T-cell (primary cell): ENCODE results near the gene USP6NL. TPM values are rescaled to one million over a fixed set of nuclear protein-coding genes. Genes with fewer than 3 reads are reported as not detected.

Source experiments
- ATAC-seq, 4 experiments: fragments of 200-7000 bp in 3 of 4; fragments of 150-1000 bp in 1 of 4; cut with Tn5 transposase; replicated peaks in 1 of 4; 1 replicate in 3 of 4; 2 replicates in 1 of 4; pipeline ENCODE4 v1.10.0; 2021; ENCODE audit warnings: moderate library complexity in 3 of 4, mild to moderate bottlenecking in 2 of 4, moderate number of reproducible peaks in 1 of 4
- CTCF ChIA-PET, 2 donors: fragments of 300-600 bp; sonication (Branson Sonifier 250); formaldehyde crosslinking; loops; one replicate each; lab custom pipeline; 2022; ENCODE audit warnings: antibody characterized with exemption in 2 of 2; lab: Charles Lee
- POLR2A ChIA-PET, 2 donors: fragments of 300-600 bp; sonication (Branson Sonifier 250); formaldehyde crosslinking; loops; one replicate each; lab custom pipeline; 2022; ENCODE audit warnings: antibody characterized with exemption in 2 of 2; lab: Charles Lee
- DNase-seq, 35 experiments: peaks; one replicate each; pipeline versions ENCODE4 v3.0.0 to v3.0.0-alpha.2; 2013 to 2023
- H3K27ac ChIP-seq: one replicate; pipeline ENCODE4 v1.5.1; 2013; ENCODE audit warnings: low read length
- H3K27me3 ChIP-seq, 2 experiments: replicated peaks in 1 of 2; 1 replicate in 1 of 2; 2 replicates in 1 of 2; pipeline versions ENCODE4 v1.6.1 to v1.7.0; 2013; ENCODE audit warnings: low read length in 1 of 2, mixed read lengths in 1 of 2; ENCODE audit not compliant: control insufficient read depth in 2 of 2, insufficient read depth in 2 of 2; ENCODE audit errors: extremely low read depth in 1 of 2
- H3K36me3 ChIP-seq, 2 donors: 1 replicate in 1 of 2; 2 replicates in 1 of 2; pipeline versions ENCODE4 v1.6.1 to v1.7.0; 2013; ENCODE audit warnings: low read length in 1 of 2; ENCODE audit not compliant: control insufficient read depth in 2 of 2, insufficient read depth in 1 of 2; ENCODE audit errors: extremely low read depth in 1 of 2
- H3K4me1 ChIP-seq, 2 experiments: 1 replicate in 1 of 2; 2 replicates in 1 of 2; pipeline versions ENCODE4 v1.6.1 to v1.7.0; 2013; ENCODE audit warnings: low read length in 2 of 2, mixed read lengths in 1 of 2; ENCODE audit not compliant: insufficient read depth in 2 of 2, control insufficient read depth in 1 of 2; ENCODE audit errors: extremely low read depth in 1 of 2
- H3K4me3 ChIP-seq, 2 donors: 1 replicate in 1 of 2; 2 replicates in 1 of 2; pipeline versions ENCODE4 v1.5.1 to v1.7.0; 2013; ENCODE audit warnings: mild to moderate bottlenecking in 2 of 2, low read length in 1 of 2, moderate library complexity in 1 of 2; ENCODE audit not compliant: control insufficient read depth in 1 of 2; ENCODE audit errors: extremely low read depth in 1 of 2
- H3K9me3 ChIP-seq: 2 replicates; pipeline ENCODE4 v1.7.0; 2013
- H3K27ac Mint-ChIP-seq, 2 donors: one replicate each; pipeline ENCODE4 v1.8.0; 2020 to 2021; ENCODE audit warnings: mild to moderate bottlenecking in 2 of 2, mixed read lengths in 2 of 2
- H3K27me3 Mint-ChIP-seq, 2 donors: one replicate each; pipeline ENCODE4 v1.8.0; 2021 to 2022; ENCODE audit warnings: mixed read lengths in 2 of 2
- H3K36me3 Mint-ChIP-seq: one replicate; pipeline ENCODE4 v1.8.0; 2021; ENCODE audit warnings: mixed read lengths
- H3K4me1 Mint-ChIP-seq, 3 donors: one replicate each; pipeline ENCODE4 v1.8.0; 2020 to 2022; ENCODE audit warnings: mixed read lengths in 3 of 3, mild to moderate bottlenecking in 1 of 3
- H3K4me3 Mint-ChIP-seq, 3 donors: one replicate each; pipeline ENCODE4 v1.8.0; 2020 to 2022; ENCODE audit warnings: mild to moderate bottlenecking in 3 of 3, mixed read lengths in 3 of 3, moderate library complexity in 3 of 3
- H3K9me3 Mint-ChIP-seq, 3 donors: one replicate each; pipeline ENCODE4 v1.8.0; 2020 to 2022; ENCODE audit warnings: mixed read lengths in 3 of 3
- WGBS: methylation state at CpG from one replicate; pipeline ENCODE4 v1.1.5; 2013; ENCODE audit warnings: missing lambda C conversion rate; ENCODE audit not compliant: insufficient coverage; 5-methylcytosine and 5-hydroxymethylcytosine counted together
- total RNA-seq, 35 experiments: library from RNA in 6 of 35; stranded (reverse) in 6 of 35; fragments of 120-200 nt in 1 of 35; gene quantifications; one replicate each; pipeline versions ENCODE4 v1.2.1 to v1.2.4 and lab custom pipeline; 2013 to 2026

The USP6NL gene
- total RNA-seq, 5 donors from 2014 or later (not counting 1 experiment from before 2014, with no cell fraction given), result 3.9 to 7.6 (median 4.6) TPM

DNA sequence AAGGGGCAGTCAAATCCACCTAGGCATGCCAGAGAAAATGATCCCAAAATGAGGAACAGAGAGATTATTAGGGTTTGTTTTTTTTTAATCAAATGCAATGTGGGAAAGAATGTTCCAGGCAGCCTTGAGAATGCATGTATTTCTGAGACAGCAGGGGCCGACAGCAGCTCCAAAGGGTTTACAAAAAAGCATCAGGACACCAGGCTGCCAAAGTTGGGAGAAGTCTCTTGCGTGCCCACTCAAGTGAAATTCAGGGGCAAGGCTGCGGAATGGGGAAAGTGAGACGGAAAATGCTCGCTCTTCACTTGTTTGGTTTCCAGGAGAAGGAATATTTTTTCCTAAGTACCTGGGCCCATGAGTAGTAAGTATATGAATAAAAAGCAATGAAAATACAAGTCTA lies 101.2 kb downstream of the USP6NL start:
- Mint-ChIP-seq H3K27ac (no peak overlapping the region), H3K27me3 (no peaks in the 10 kb centered on the region), H3K36me3 (peaks cover 18% of the 10 kb centered on the region), H3K4me1 (peaks cover under 1% of the 10 kb centered on the region in 3 donors), H3K4me3 (no peak overlapping the region), H3K9me3 (no peaks in the 10 kb centered on the region)
- Histone ChIP-seq H3K27me3 (no peaks in the 10 kb centered on the region), H3K4me1 (no peaks in the 10 kb centered on the region), H3K27ac (no peak overlapping the region), H3K9me3 (no peaks in the 10 kb centered on the region), H3K36me3 (no peaks in the 10 kb centered on the region), H3K4me3 (no peak overlapping the region)
- ATAC-seq (no peak), DNase-seq (no peak)
- WGBS, result 93% methylated on average over 2 of the region's 5 CpGs
- POLR2A ChIA-PET, result interaction anchor here in 1 of 2 donors (0.7 kb wide), 1 partner anchor 79 kb away, joined by 3 read pairs; no protein-coding TSS in a partner anchor
- CTCF ChIA-PET, result no interaction called here

- no peaks in the 10 kb centered on the region for H3K27me3 ChIP-seq
- H3K27ac ChIP-seq, result no peak overlapping the region
- Mint-ChIP-seq H3K4me3 (no peak overlapping the region), H3K9me3 (no peaks in the 10 kb centered on the region), H3K4me1 (no peaks in the 10 kb centered on the region), H3K27ac (no peak overlapping the region), H3K36me3 (peaks cover 28% of the 10 kb centered on the region), H3K27me3 (no peaks in the 10 kb centered on the region)
- H3K36me3 ChIP-seq, result no peaks in the 10 kb centered on the region
- H3K9me3 ChIP-seq, result no peaks in the 10 kb centered on the region
- H3K4me1 ChIP-seq, result no peaks in the 10 kb centered on the region
- no peak overlapping the region for H3K4me3 ChIP-seq
- 67% methylated on average over 1 of the region's 5 CpGs for WGBS
- ATAC-seq (no peak), DNase-seq (no peak)
- CTCF ChIA-PET, result no interaction called here
- POLR2A ChIA-PET, result no interaction called here
Measured at GRCh38 chr10:11509036-11509435, 102.4 kb downstream of the USP6NL start.

- Mint-ChIP-seq H3K4me1 (no peaks in the 10 kb centered on the region), H3K9me3 (no peaks in the 10 kb centered on the region), H3K36me3 (peaks cover 28% of the 10 kb centered on the region), H3K27ac (no peak overlapping the region), H3K4me3 (no peak overlapping the region), H3K27me3 (no peaks in the 10 kb centered on the region)
- H3K27me3 ChIP-seq, result no peaks in the 10 kb centered on the region
- ChIA-PET POLR2A (interaction anchor here in 1 of 2 donors (0.5 kb wide), 1 partner anchor 212 kb away, joined by 6 read pairs; no protein-coding TSS in a partner anchor), CTCF (interaction anchor here in 1 of 2 donors (0.7 kb wide), 1 partner anchor 8 kb away, joined by 3 read pairs; no protein-coding TSS in a partner anchor)
- no peaks in the 10 kb centered on the region for H3K36me3 ChIP-seq
- no peak overlapping the region for H3K27ac ChIP-seq
- no peak for DNase-seq
- H3K9me3 ChIP-seq, result no peaks in the 10 kb centered on the region
- WGBS, result no CpG with 5 or more reads among the region's 3 CpGs
- no peak overlapping the region for H3K4me3 ChIP-seq
- ATAC-seq, result no peak
- no peaks in the 10 kb centered on the region for H3K4me1 ChIP-seq
Measured at GRCh38 chr10:11506247-11506789, 105.1 kb downstream of the USP6NL start.

DNA sequence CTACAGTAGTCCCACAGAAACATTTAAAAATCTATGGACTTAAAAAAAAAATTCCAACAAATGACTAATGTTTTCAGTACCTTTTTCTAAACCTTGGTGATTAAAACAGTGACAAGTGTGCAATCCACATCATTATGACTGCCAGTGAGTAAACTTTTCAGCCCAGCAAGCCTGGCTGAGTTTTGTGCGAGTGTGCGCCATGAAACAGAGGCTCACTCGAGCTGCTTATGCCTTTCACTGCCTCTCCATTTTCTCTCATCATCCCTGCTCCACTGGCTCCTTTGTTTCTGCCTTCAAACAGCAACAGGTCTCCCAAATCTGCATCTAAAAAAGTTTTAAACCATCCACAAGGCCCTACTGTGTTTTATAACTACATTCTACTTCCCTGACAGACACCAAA lies 105.8 kb downstream of the USP6NL start:
- WGBS, result 69% methylated on average over 3 of the region's 3 CpGs
- no peaks in the 10 kb centered on the region for H3K9me3 ChIP-seq
- DNase-seq (no peak), ATAC-seq (no peak)
- CTCF ChIA-PET, result interaction anchor here in 1 of 2 donors (0.7 kb wide), 1 partner anchor 9 kb away, joined by 3 read pairs; no protein-coding TSS in a partner anchor
- H3K27ac Mint-ChIP-seq, result no peak overlapping the region
- no peak overlapping the region for H3K4me3 ChIP-seq
- H3K36me3 Mint-ChIP-seq, result peaks cover 28% of the 10 kb centered on the region
- no peaks in the 10 kb centered on the region for H3K27me3 ChIP-seq
- no peaks in the 10 kb centered on the region for H3K4me1 Mint-ChIP-seq
- POLR2A ChIA-PET, result interaction anchor here in 1 of 2 donors (0.5 kb wide), 1 partner anchor 213 kb away, joined by 6 read pairs; no protein-coding TSS in a partner anchor
- no peaks in the 10 kb centered on the region for H3K36me3 ChIP-seq
- H3K27me3 Mint-ChIP-seq, result no peaks in the 10 kb centered on the region
- H3K9me3 Mint-ChIP-seq, result no peaks in the 10 kb centered on the region
- no peaks in the 10 kb centered on the region for H3K4me1 ChIP-seq
- H3K4me3 Mint-ChIP-seq, result no peak overlapping the region
- no peak overlapping the region for H3K27ac ChIP-seq

DNA sequence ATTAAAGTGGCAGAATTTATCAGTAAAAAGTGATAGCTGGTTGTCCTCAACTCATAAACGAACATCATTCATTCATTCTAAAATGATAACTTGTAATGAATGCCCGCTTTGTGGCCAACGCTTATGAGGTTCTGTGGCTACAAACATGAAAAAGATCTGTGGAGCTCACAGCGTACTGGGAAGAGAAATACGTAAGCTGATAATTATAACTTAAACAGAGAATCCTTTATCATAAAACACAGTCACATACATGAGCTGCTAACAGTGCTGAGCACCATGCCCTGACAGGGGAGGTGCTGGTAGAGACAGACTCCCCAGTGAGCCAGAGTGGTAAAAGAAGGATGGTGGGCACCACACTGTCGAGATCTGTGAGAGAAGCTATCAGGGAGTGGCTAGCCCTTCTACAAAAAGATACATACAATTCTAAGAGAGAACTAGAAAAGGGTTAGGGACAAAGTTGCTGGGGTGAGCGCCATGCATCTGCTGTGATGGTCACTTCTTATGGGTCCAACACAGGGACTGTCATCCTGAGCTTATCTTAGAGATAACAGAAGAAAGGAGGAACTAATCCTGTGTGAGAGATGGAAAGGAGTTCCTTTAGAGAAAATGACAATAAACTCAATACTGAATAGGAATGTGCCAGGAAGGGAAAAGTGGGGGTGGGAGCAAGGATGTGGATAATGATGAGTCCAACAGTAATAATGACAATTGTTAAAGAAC lies 106.7 kb downstream of the USP6NL start:
- Mint-ChIP-seq H3K9me3 (no peaks in the 10 kb centered on the region), H3K4me1 (no peaks in the 10 kb centered on the region), H3K4me3 (no peak overlapping the region), H3K27me3 (no peaks in the 10 kb centered on the region), H3K36me3 (peaks cover 28% of the 10 kb centered on the region), H3K27ac (no peak overlapping the region)
- POLR2A ChIA-PET, result no interaction called here
- Histone ChIP-seq H3K27ac (no peak overlapping the region), H3K27me3 (no peaks in the 10 kb centered on the region), H3K4me1 (no peaks in the 10 kb centered on the region), H3K4me3 (no peak overlapping the region), H3K36me3 (no peaks in the 10 kb centered on the region), H3K9me3 (no peaks in the 10 kb centered on the region)
- CTCF ChIA-PET, result interaction anchor here in 1 of 2 donors (0.6 kb wide), 1 partner anchor 275 kb away, joined by 3 read pairs; no protein-coding TSS in a partner anchor
- WGBS, result no CpG with 5 or more reads among the region's 7 CpGs
- DNase-seq, result no peak
- ATAC-seq, result no peak

- no peak for DNase-seq
- Mint-ChIP-seq H3K9me3 (no peaks in the 10 kb centered on the region), H3K4me1 (no peaks in the 10 kb centered on the region), H3K36me3 (peaks cover 24% of the 10 kb centered on the region), H3K27ac (no peak overlapping the region), H3K27me3 (no peaks in the 10 kb centered on the region), H3K4me3 (no peak overlapping the region)
- ChIA-PET POLR2A (no interaction called here), CTCF (no interaction called here)
- no peaks in the 10 kb centered on the region for H3K4me1 ChIP-seq
- no peaks in the 10 kb centered on the region for H3K27me3 ChIP-seq
- H3K9me3 ChIP-seq, result no peaks in the 10 kb centered on the region
- no peak overlapping the region for H3K27ac ChIP-seq
- WGBS, result 100% methylated on average over 1 of the region's 3 CpGs
- H3K4me3 ChIP-seq, result no peak overlapping the region
- no peaks in the 10 kb centered on the region for H3K36me3 ChIP-seq
- no peak for ATAC-seq
Measured at GRCh38 chr10:11501600-11501999, 109.8 kb downstream of the USP6NL start.
